HL-60 (cell line): Measurements from ENCODE around the gene SLX1A.

ENCODE experiments used
- DNase-seq, 2 experiments: peaks; one replicate each; pipeline ENCODE4 v3.0.0-alpha.2; 2010 to 2020; ENCODE audit warnings: low read depth in 1 of 2, low spot score in 1 of 2
- H3K27ac ChIP-seq: fragments of 250-450 bp; sonication (Bioruptor Pico); replicated peaks from 2 replicates; pipeline ENCODE4 v1.5.1; 2020; ENCODE audit warnings: mild to moderate bottlenecking, moderate library complexity
- H3K27me3 ChIP-seq: fragments of 250-450 bp; sonication (Bioruptor Pico); 2 replicates; pipeline ENCODE4 v1.5.1; 2021; ENCODE audit warnings: mild to moderate bottlenecking, moderate library complexity; ENCODE audit not compliant: insufficient read depth, poor library complexity, severe bottlenecking
- H3K4me3 ChIP-seq: replicated peaks from 2 replicates; pipeline ENCODE4 v1.5.1; 2011; ENCODE audit warnings: mild to moderate bottlenecking, control low read depth, low read length; ENCODE audit not compliant: insufficient read depth
- CTCF ChIP-seq: IDR thresholded peaks from one replicate; pipeline ENCODE4 v1.5.1; 2011; ENCODE audit warnings: low read length, control low read depth, inconsistent platforms; ENCODE audit not compliant: insufficient read depth
- GABPA ChIP-seq: IDR thresholded peaks from 2 replicates; pipeline ENCODE4 v1.6.1; 2012; ENCODE audit warnings: low read depth
- POLR2AphosphoS5 ChIP-seq: IDR thresholded peaks from 2 replicates; pipeline ENCODE4 v1.6.1; 2012; ENCODE audit warnings: low read depth
- SPI1 ChIP-seq: IDR thresholded peaks from 2 replicates; pipeline ENCODE4 v1.6.1; 2012; ENCODE audit warnings: low read depth, mild to moderate bottlenecking, borderline replicate concordance
- TF ChIP-seq, protein P1 (sequence below): IDR thresholded peaks from 2 replicates; pipeline ENCODE4 v1.6.1; 2012; ENCODE audit warnings: low read depth; ENCODE audit not compliant: insufficient replicate concordance

Gene SLX1A

DNA sequence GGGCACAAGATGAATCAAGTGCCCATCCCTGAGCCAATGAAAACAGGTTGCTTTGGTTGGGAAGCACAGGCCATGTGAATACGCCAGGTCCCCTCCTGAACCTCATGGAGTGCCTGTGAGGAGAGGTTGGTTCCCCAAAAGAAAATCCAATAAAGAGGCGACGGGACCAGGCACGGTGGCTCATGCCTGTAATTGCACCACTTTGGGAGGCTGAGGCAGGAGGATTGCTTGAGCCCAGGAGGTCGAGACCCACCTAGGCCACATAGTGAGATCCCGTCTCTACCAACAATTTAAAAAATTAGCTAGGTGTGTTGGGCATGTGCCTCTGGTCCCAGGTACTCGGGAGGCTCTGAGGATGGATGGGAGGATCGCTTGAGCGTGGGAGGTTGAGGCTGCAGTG lies 13.7 kb upstream of the SLX1A start:
- no peak overlapping the region for H3K27ac ChIP-seq
- no peak for TF ChIP-seq CTCF
- TF ChIP-seq POLR2AphosphoS5, result no peak
- TF ChIP-seq SPI1, result no peak
- no peak for TF ChIP-seq GABPA
- TF ChIP-seq, protein P1, sequence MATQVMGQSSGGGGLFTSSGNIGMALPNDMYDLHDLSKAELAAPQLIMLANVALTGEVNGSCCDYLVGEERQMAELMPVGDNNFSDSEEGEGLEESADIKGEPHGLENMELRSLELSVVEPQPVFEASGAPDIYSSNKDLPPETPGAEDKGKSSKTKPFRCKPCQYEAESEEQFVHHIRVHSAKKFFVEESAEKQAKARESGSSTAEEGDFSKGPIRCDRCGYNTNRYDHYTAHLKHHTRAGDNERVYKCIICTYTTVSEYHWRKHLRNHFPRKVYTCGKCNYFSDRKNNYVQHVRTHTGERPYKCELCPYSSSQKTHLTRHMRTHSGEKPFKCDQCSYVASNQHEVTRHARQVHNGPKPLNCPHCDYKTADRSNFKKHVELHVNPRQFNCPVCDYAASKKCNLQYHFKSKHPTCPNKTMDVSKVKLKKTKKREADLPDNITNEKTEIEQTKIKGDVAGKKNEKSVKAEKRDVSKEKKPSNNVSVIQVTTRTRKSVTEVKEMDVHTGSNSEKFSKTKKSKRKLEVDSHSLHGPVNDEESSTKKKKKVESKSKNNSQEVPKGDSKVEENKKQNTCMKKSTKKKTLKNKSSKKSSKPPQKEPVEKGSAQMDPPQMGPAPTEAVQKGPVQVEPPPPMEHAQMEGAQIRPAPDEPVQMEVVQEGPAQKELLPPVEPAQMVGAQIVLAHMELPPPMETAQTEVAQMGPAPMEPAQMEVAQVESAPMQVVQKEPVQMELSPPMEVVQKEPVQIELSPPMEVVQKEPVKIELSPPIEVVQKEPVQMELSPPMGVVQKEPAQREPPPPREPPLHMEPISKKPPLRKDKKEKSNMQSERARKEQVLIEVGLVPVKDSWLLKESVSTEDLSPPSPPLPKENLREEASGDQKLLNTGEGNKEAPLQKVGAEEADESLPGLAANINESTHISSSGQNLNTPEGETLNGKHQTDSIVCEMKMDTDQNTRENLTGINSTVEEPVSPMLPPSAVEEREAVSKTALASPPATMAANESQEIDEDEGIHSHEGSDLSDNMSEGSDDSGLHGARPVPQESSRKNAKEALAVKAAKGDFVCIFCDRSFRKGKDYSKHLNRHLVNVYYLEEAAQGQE, result no peak
- no peak overlapping the region for H3K4me3 ChIP-seq
- no peak for DNase-seq
- no peaks in the 10 kb centered on the region for H3K27me3 ChIP-seq

GRCh38 chr16:30180741-30181140 lies 12.9 kb upstream of the SLX1A start:
- Histone ChIP-seq H3K27ac (no peak overlapping the region), H3K4me3 (no peak overlapping the region), H3K27me3 (no peaks in the 10 kb centered on the region)
- no peak for DNase-seq
- TF ChIP-seq SPI1 (no peak), CTCF (no peak), GABPA (no peak), POLR2AphosphoS5 (no peak)
- TF ChIP-seq, protein P1, result no peak

- H3K27me3 ChIP-seq, result no peaks in the 10 kb centered on the region
- peak; percentile 93 to 96 for DNase-seq
- H3K27ac ChIP-seq, result peak within 1 kb of the TSS; percentile 100
- peak within 1 kb of the TSS; percentile 59 for H3K4me3 ChIP-seq
- TF ChIP-seq SPI1 (no peak), POLR2AphosphoS5 (peak; percentile 63)
- TF ChIP-seq, protein P1, result peak; percentile 57
Measured at GRCh38 chr16:30183233-30184095, 10.2 kb upstream of the SLX1A start, which contains the start of gene CORO1A. Gene CORO1A, plus strand, starts transcription at chr16:30183602. Its CDS starts 1,608 bp downstream, at chr16:30185210.
